ENCODE data around the gene NEDD8. TPM values are rescaled to one million over a fixed set of nuclear protein-coding genes. Genes with fewer than 3 reads are reported as not detected.
A peak's percentile ranks its signal among the peaks of the same experiment; 100 is the strongest.

The NEDD8 gene
- total RNA-seq, 1 donor from 2014 or later: 131 TPM

- no peak for TF ChIP-seq CTCF (IDR thresholded peaks at IDR 0.05; ENCODE audit: insufficient read depth, low read length, severe bottlenecking)
- FAIRE-seq: no peak
- Histone ChIP-seq H3K4me3 (ENCODE audit: low read depth, low read length) (no peak overlapping the region), H3K27me3 (ENCODE audit: control insufficient read depth, insufficient read depth, low read length) (no peaks in the 10 kb centered on the region), H3K36me3 (ENCODE audit: control insufficient read depth, insufficient read depth, low read length) (no peaks in the 10 kb centered on the region)
- DNase-seq (ENCODE audit: low read depth): no peak
These were observed 45.6 kb upstream of the NEDD8 start for GRCh38 chr14:24277606-24278321.

GRCh38 chr14:24277071-24277470, 44.9 kb upstream of the NEDD8 start:
- DNase-seq (ENCODE audit: low read depth): no peak
- no peak for TF ChIP-seq CTCF (IDR thresholded peaks at IDR 0.05; ENCODE audit: insufficient read depth, low read length, severe bottlenecking)
- Histone ChIP-seq H3K36me3 (ENCODE audit: control insufficient read depth, insufficient read depth, low read length) (no peaks in the 10 kb centered on the region), H3K27me3 (ENCODE audit: control insufficient read depth, insufficient read depth, low read length) (no peaks in the 10 kb centered on the region), H3K4me3 (ENCODE audit: low read depth, low read length) (no peak overlapping the region)
- no peak for FAIRE-seq

GRCh38 chr14:24274101-24274543, 42.0 kb upstream of the NEDD8 start:
- DNase-seq (ENCODE audit: low read depth) (peak; percentile 100), FAIRE-seq (peak; percentile 66)
- H3K4me3 ChIP-seq (ENCODE audit: low read depth, low read length): no peak overlapping the region

DNA sequence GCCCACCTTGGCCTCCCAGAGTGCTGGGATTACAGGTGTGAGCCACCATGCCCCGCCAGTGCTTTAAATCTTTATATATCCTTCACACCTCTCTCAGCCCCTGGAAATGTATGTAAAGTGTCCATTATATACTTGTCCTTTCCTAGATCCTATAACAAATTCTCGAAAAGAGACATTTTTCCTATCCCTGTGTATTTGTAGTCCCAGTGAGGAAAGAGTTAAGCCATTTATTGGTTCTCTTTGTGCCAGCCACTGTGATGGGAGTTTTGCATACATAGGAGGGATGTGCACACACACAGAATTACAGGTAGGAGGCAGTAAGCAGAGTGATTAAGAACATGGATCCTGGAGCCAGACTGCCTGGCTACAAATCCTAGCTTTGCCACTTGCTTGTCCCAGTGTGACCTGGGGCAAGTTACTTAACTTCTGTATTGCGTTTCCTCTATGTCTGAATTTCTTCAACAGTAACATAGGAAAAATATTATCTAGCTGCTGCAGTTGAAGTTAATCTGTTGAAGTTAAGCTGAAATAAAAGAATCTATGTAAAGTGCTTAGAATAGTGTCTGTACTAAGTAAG, 41.3 kb upstream of the NEDD8 start:
- FAIRE-seq (no peak), DNase-seq (ENCODE audit: low read depth) (peak; percentile 74)
- Histone ChIP-seq H3K27me3 (ENCODE audit: control insufficient read depth, insufficient read depth, low read length) (no peaks in the 10 kb centered on the region), H3K36me3 (ENCODE audit: control insufficient read depth, insufficient read depth, low read length) (peaks cover 13% of the 10 kb centered on the region), H3K4me3 (ENCODE audit: low read depth, low read length) (no peak overlapping the region)
- TF ChIP-seq CTCF (IDR thresholded peaks at IDR 0.05; ENCODE audit: insufficient read depth, low read length, severe bottlenecking): peak; percentile 50

More at GRCh38 chr14:24274101-24274543, 42.0 kb upstream of the NEDD8 start:
- no peaks in the 10 kb centered on the region for H3K27me3 ChIP-seq (ENCODE audit: control insufficient read depth, insufficient read depth, low read length)
- H3K36me3 ChIP-seq (ENCODE audit: control insufficient read depth, insufficient read depth, low read length): peaks cover 9% of the 10 kb centered on the region
- no peak for TF ChIP-seq CTCF (IDR thresholded peaks at IDR 0.05; ENCODE audit: insufficient read depth, low read length, severe bottlenecking)

- no peak for FAIRE-seq
- no peak overlapping the region for H3K4me3 ChIP-seq (ENCODE audit: low read depth, low read length)
- H3K27me3 ChIP-seq (ENCODE audit: control insufficient read depth, insufficient read depth, low read length): no peaks in the 10 kb centered on the region
- no peak for TF ChIP-seq CTCF (IDR thresholded peaks at IDR 0.05; ENCODE audit: insufficient read depth, low read length, severe bottlenecking)
- no peak for DNase-seq (ENCODE audit: low read depth)
- peaks cover 18% of the 10 kb centered on the region for H3K36me3 ChIP-seq (ENCODE audit: control insufficient read depth, insufficient read depth, low read length)
These were observed 40.3 kb upstream of the NEDD8 start for GRCh38 chr14:24272467-24272866.
